ENCODE data around the gene SYT12. TPM values are rescaled to one million over a fixed set of nuclear protein-coding genes. Genes with fewer than 3 reads are reported as not detected.

Gene SYT12
- total RNA-seq, 1 experiment from 2014 or later, result 1.2 TPM

GRCh38 chr11:67099831-67100324, 76.9 kb downstream of the SYT12 start:
- H3K9me3 ChIP-seq, result no peaks in the 10 kb centered on the region
- DNase-seq, result no peak
- no peaks in the 10 kb centered on the region for H3K27me3 ChIP-seq
- H3K36me3 ChIP-seq, result no peaks in the 10 kb centered on the region
- no peak overlapping the region for H3K4me3 ChIP-seq

Other genes starting within 250 kb of the SYT12 start
- gene RCE1, start 179.7 kb upstream of the SYT12 start, total RNA-seq (2014; rRNA removed; shearing (Covaris generic); ENCODE audit: low replicate concordance), result 16.4 and 17.2 TPM in 2 replicates
- 22.4 and 42.8 TPM in 2 replicates for gene LRFN4, start 166.1 kb upstream of the SYT12 start, total RNA-seq (2014; rRNA removed; shearing (Covaris generic); ENCODE audit: low replicate concordance)
- gene PC, start 64.8 kb upstream of the SYT12 start, total RNA-seq (2014; rRNA removed; shearing (Covaris generic); ENCODE audit: low replicate concordance), result 7.6 and 13.0 TPM in 2 replicates
- 0.59 TPM in 1 of 2 replicates, not detected in the other for gene C11orf86, start 47.8 kb upstream of the SYT12 start, total RNA-seq (2014; rRNA removed; shearing (Covaris generic); ENCODE audit: low replicate concordance)
- 27.9 and 85.6 TPM in 2 replicates for gene RHOD, start 33.7 kb downstream of the SYT12 start, total RNA-seq (2014; rRNA removed; shearing (Covaris generic); ENCODE audit: low replicate concordance)
- gene KDM2A, start 96.1 kb downstream of the SYT12 start, total RNA-seq (2014; rRNA removed; shearing (Covaris generic); ENCODE audit: low replicate concordance), result 11.8 and 16.7 TPM in 2 replicates
- 24.2 and 31.8 TPM in 2 replicates for gene GRK2, start 243.3 kb downstream of the SYT12 start, total RNA-seq (2014; rRNA removed; shearing (Covaris generic); ENCODE audit: low replicate concordance)